ENCODE data around the gene CSTB. TPM values are rescaled to one million over a fixed set of nuclear protein-coding genes. Genes with fewer than 3 reads are reported as not detected.

Gene CSTB
- total and polyA plus RNA-seq, 5 experiments from 2014 or later: 30.7 to 67.4 (median 54.9) TPM

GRCh38 chr21:43815107-43815613 lies 39.1 kb upstream of the CSTB start:
- peak overlapping the region in 2 of 10 donors; percentile 40 to 70 for H3K27ac Mint-ChIP-seq
- POLR2A ChIA-PET: no interaction called here
- peaks cover 0 to 5% (median 2%) of the 10 kb centered on the region in 3 donors for H3K36me3 Mint-ChIP-seq
- peaks cover 0 to 7% (median 5%) of the 10 kb centered on the region in 9 donors for H3K9me3 Mint-ChIP-seq
- peak overlapping the region in 3 of 10 donors; percentile 10 to 56 (median 30) for H3K4me3 Mint-ChIP-seq
- peaks cover 10 to 23% (median 15%) of the 10 kb centered on the region in 4 donors for H3K4me1 Mint-ChIP-seq
- ATAC-seq (no peak), DNase-seq (peak in 1 of 10 donors; percentile 9)
- peaks cover 0 to 4% (median 0%) of the 10 kb centered on the region in 5 donors for H3K27me3 Mint-ChIP-seq

GRCh38 chr21:43814215-43815106 lies 38.4 kb upstream of the CSTB start:
- Mint-ChIP-seq H3K27ac (peak overlapping the region in 3 of 10 donors; percentile 28 to 70 (median 40)), H3K36me3 (peaks cover 0 to 5% (median 2%) of the 10 kb centered on the region in 3 donors), H3K9me3 (peaks cover 0 to 7% (median 5%) of the 10 kb centered on the region in 9 donors), H3K4me1 (peaks cover 10 to 23% (median 15%) of the 10 kb centered on the region in 4 donors), H3K4me3 (peak overlapping the region in 3 of 10 donors; percentile 10 to 56 (median 30)), H3K27me3 (peaks cover 0 to 4% (median 0%) of the 10 kb centered on the region in 5 donors)
- DNase-seq (no peak), ATAC-seq (no peak)
- POLR2A ChIA-PET: no interaction called here

GRCh38 chr21:43813656-43813980 lies 37.5 kb upstream of the CSTB start:
- H3K36me3 Mint-ChIP-seq: peaks cover 0 to 2% (median under 1%) of the 10 kb centered on the region in 3 donors
- POLR2A ChIA-PET: interaction anchor here (0.6 kb wide), 1 partner anchor 50 kb away, joined by 3 read pairs; no protein-coding TSS in a partner anchor
- peaks cover 0 to under 1% (median 0%) of the 10 kb centered on the region in 5 donors for H3K27me3 Mint-ChIP-seq
- peaks cover 10 to 23% (median 13%) of the 10 kb centered on the region in 4 donors for H3K4me1 Mint-ChIP-seq
- no peak for ATAC-seq
- peaks cover 0 to 4% (median under 1%) of the 10 kb centered on the region in 9 donors for H3K9me3 Mint-ChIP-seq
- no peak overlapping the region for H3K27ac Mint-ChIP-seq
- H3K4me3 Mint-ChIP-seq: no peak overlapping the region
- no peak for DNase-seq

- Mint-ChIP-seq H3K9me3 (no peaks in the 10 kb centered on the region), H3K4me1 (peaks cover 10 to 23% (median 12%) of the 10 kb centered on the region in 4 donors), H3K27me3 (no peaks in the 10 kb centered on the region), H3K4me3 (no peak overlapping the region), H3K27ac (no peak overlapping the region), H3K36me3 (peaks cover 0 to 2% (median 0%) of the 10 kb centered on the region in 3 donors)
- POLR2A ChIA-PET: interaction anchor here (0.6 to 0.7 kb wide), 3 partner anchors 21 to 127 kb away, joined by 3 read pairs; no protein-coding TSS in a partner anchor
- ATAC-seq: no peak
- no peak for DNase-seq
These were observed 37.0 kb upstream of the CSTB start for GRCh38 chr21:43812957-43813655.

- Mint-ChIP-seq H3K27ac (peak overlapping the region in 2 of 10 donors; percentile 8 to 70), H3K9me3 (no peaks in the 10 kb centered on the region), H3K27me3 (no peaks in the 10 kb centered on the region), H3K4me3 (peak overlapping the region in 2 of 10 donors; percentile 50 to 70), H3K36me3 (peaks cover 0 to 2% (median 0%) of the 10 kb centered on the region in 3 donors), H3K4me1 (peaks cover 10 to 23% (median 12%) of the 10 kb centered on the region in 4 donors)
- DNase-seq (no peak), ATAC-seq (no peak)
- POLR2A ChIA-PET: interaction anchor here (1.9 kb wide), 1 partner anchor 126 kb away, joined by 10 read pairs; no protein-coding TSS in a partner anchor
These were observed 36.2 kb upstream of the CSTB start for GRCh38 chr21:43812139-43812821.

- Mint-ChIP-seq H3K27me3 (no peaks in the 10 kb centered on the region), H3K4me3 (peak overlapping the region in 3 of 10 donors; percentile 24 to 59 (median 58)), H3K4me1 (peaks cover 10 to 23% (median 14%) of the 10 kb centered on the region in 4 donors), H3K27ac (peak overlapping the region in 1 of 10 donors; percentile 66), H3K9me3 (no peaks in the 10 kb centered on the region), H3K36me3 (peaks cover 0 to 3% (median 0%) of the 10 kb centered on the region in 3 donors)
- ATAC-seq (no peak), DNase-seq (no peak)
- POLR2A ChIA-PET: interaction anchor here (1.0 to 1.9 kb wide), 6 partner anchors 22 to 167 kb away, joined by 3 to 10 read pairs (median 4); partner anchors contain the start of gene RRP1
These were observed 35.4 kb upstream of the CSTB start for GRCh38 chr21:43811262-43812105.

- no peaks in the 10 kb centered on the region for H3K9me3 Mint-ChIP-seq
- H3K27ac Mint-ChIP-seq: peak overlapping the region in 8 of 10 donors; percentile 36 to 82 (median 73)
- no peaks in the 10 kb centered on the region for H3K27me3 Mint-ChIP-seq
- H3K36me3 Mint-ChIP-seq: peaks cover 0 to 8% (median 0%) of the 10 kb centered on the region in 3 donors
- POLR2A ChIA-PET: interaction anchor here (1.0 to 1.9 kb wide), 6 partner anchors 21 to 167 kb away, joined by 3 to 10 read pairs (median 4); partner anchors contain the start of gene RRP1
- ATAC-seq (peak; percentile 91 to 94), DNase-seq (peak; percentile 75 to 93 (median 86))
- peak overlapping the region in 4 of 10 donors; percentile 1 to 59 (median 41) for H3K4me3 Mint-ChIP-seq
- H3K4me1 Mint-ChIP-seq: peaks cover 10 to 23% (median 17%) of the 10 kb centered on the region in 4 donors
These were observed 34.6 kb upstream of the CSTB start for GRCh38 chr21:43810505-43811261.

GRCh38 chr21:43809853-43810504 lies 33.9 kb upstream of the CSTB start:
- H3K9me3 Mint-ChIP-seq: no peaks in the 10 kb centered on the region
- peak overlapping the region in 1 of 10 donors; percentile 15 for H3K27ac Mint-ChIP-seq
- POLR2A ChIA-PET: interaction anchor here (1.0 to 1.9 kb wide), 4 partner anchors 111 to 168 kb away, joined by 3 to 10 read pairs (median 4); no protein-coding TSS in a partner anchor
- H3K27me3 Mint-ChIP-seq: no peaks in the 10 kb centered on the region
- no peak for DNase-seq
- peaks cover 0 to 10% (median 0%) of the 10 kb centered on the region in 3 donors for H3K36me3 Mint-ChIP-seq
- H3K4me1 Mint-ChIP-seq: peaks cover 10 to 27% (median 17%) of the 10 kb centered on the region in 4 donors
- no peak overlapping the region for H3K4me3 Mint-ChIP-seq
- ATAC-seq: no peak

- Mint-ChIP-seq H3K4me1 (peaks cover 8 to 25% (median 12%) of the 10 kb centered on the region in 4 donors), H3K4me3 (no peak overlapping the region), H3K9me3 (no peaks in the 10 kb centered on the region), H3K27ac (peak overlapping the region in 1 of 10 donors; percentile 65), H3K27me3 (no peaks in the 10 kb centered on the region), H3K36me3 (peaks cover 0 to 10% (median 0%) of the 10 kb centered on the region in 3 donors)
- DNase-seq (no peak), ATAC-seq (no peak)
- POLR2A ChIA-PET: no interaction called here
These were observed 33.3 kb upstream of the CSTB start for GRCh38 chr21:43809346-43809799.

GRCh38 chr21:43808832-43809251 lies 32.7 kb upstream of the CSTB start:
- Mint-ChIP-seq H3K27me3 (no peaks in the 10 kb centered on the region), H3K4me1 (peaks cover 8 to 25% (median 12%) of the 10 kb centered on the region in 4 donors), H3K27ac (no peak overlapping the region), H3K9me3 (no peaks in the 10 kb centered on the region), H3K36me3 (peaks cover 0 to 13% (median 0%) of the 10 kb centered on the region in 3 donors), H3K4me3 (no peak overlapping the region)
- ATAC-seq (no peak), DNase-seq (no peak)
- POLR2A ChIA-PET: no interaction called here
